CD4-positive, alpha-beta T cell treated with Interferon gamma for 1 hour (primary cell): ENCODE data around the gene DENND5B.
"Not testable (repeated sequence)": the region's sequence is repeated elsewhere in the genome, so short reads cannot be mapped to it uniquely, and the experiment has no call there.

Source experiments
- DNase-seq: peaks from one replicate; pipeline ENCODE4 v3.0.0-alpha.2; 2020

The DENND5B gene

GRCh38 chr12:31589904-31590641 lies 863 bp downstream of the DENND5B start:
- DNase-seq = peak; percentile 35

GRCh38 chr12:31589598-31589903 lies 1.4 kb downstream of the DENND5B start:
- peak; percentile 70 for DNase-seq

- no peak for DNase-seq
Observed at GRCh38 chr12:31588976-31589375, 2.0 kb downstream of the DENND5B start.

GRCh38 chr12:31586728-31587127 lies 4.2 kb downstream of the DENND5B start:
- DNase-seq = no peak

GRCh38 chr12:31585895-31586294 lies 5.0 kb downstream of the DENND5B start:
- DNase-seq = no peak

- DNase-seq = no peak
Observed at GRCh38 chr12:31585271-31585670, 5.7 kb downstream of the DENND5B start.

- DNase-seq = no peak
Observed at GRCh38 chr12:31584782-31585181, 6.2 kb downstream of the DENND5B start.

- no peak for DNase-seq
Observed at GRCh38 chr12:31583878-31584277, 7.1 kb downstream of the DENND5B start.

- no peak for DNase-seq
Observed at GRCh38 chr12:31582155-31582554, 8.8 kb downstream of the DENND5B start.

- no peak for DNase-seq
Observed at GRCh38 chr12:31578632-31579031, 12.3 kb downstream of the DENND5B start.

- DNase-seq = no peak
Observed at GRCh38 chr12:31574803-31575575, 15.9 kb downstream of the DENND5B start.

- not testable (repeated sequence) for DNase-seq
Observed at GRCh38 chr12:31574367-31574766, 16.6 kb downstream of the DENND5B start.

- DNase-seq = no peak
Observed at GRCh38 chr12:31572900-31573600, 17.9 kb downstream of the DENND5B start.

- DNase-seq = no peak
Observed at GRCh38 chr12:31570880-31571279, 20.1 kb downstream of the DENND5B start.

- not testable (repeated sequence) for DNase-seq
Observed at GRCh38 chr12:31569517-31569916, 21.4 kb downstream of the DENND5B start.

GRCh38 chr12:31568498-31568897 lies 22.4 kb downstream of the DENND5B start:
- DNase-seq = no peak

- no peak for DNase-seq
Observed at GRCh38 chr12:31567029-31567428, 23.9 kb downstream of the DENND5B start.

- DNase-seq = no peak
Observed at GRCh38 chr12:31566547-31566946, 24.4 kb downstream of the DENND5B start.

- no peak for DNase-seq
Observed at GRCh38 chr12:31562594-31563328, 28.2 kb downstream of the DENND5B start.

GRCh38 chr12:31560516-31560915 lies 30.4 kb downstream of the DENND5B start:
- DNase-seq = no peak

GRCh38 chr12:31558521-31558920 lies 32.4 kb downstream of the DENND5B start:
- DNase-seq = no peak

GRCh38 chr12:31557707-31558106 lies 33.2 kb downstream of the DENND5B start:
- no peak for DNase-seq

GRCh38 chr12:31555466-31555865 lies 35.5 kb downstream of the DENND5B start:
- DNase-seq = not testable (repeated sequence)
